UCSD-AML1 (cell line): ENCODE data around the gene NBPF4.
"Not testable (repeated sequence)": the region's sequence is repeated elsewhere in the genome, so short reads cannot be mapped to it uniquely, and the experiment has no call there.

Experiments
- DNase-seq: peaks from one replicate; lab custom pipeline; 2025; ENCODE audit not compliant: unreplicated experiment; lab: John Stamatoyannopoulos, UW

NBPF4 gene

GRCh38 chr1:108243976-108244375 is at the start of gene NBPF4:
NBPF4 (minus strand) TSS chr1:108244076; CDS start chr1:108243761, 315 bp downstream.
- not testable (repeated sequence) for DNase-seq

- not testable (repeated sequence) for DNase-seq
Observed at GRCh38 chr1:108282528-108283257, 38.8 kb upstream of the NBPF4 start.

DNA sequence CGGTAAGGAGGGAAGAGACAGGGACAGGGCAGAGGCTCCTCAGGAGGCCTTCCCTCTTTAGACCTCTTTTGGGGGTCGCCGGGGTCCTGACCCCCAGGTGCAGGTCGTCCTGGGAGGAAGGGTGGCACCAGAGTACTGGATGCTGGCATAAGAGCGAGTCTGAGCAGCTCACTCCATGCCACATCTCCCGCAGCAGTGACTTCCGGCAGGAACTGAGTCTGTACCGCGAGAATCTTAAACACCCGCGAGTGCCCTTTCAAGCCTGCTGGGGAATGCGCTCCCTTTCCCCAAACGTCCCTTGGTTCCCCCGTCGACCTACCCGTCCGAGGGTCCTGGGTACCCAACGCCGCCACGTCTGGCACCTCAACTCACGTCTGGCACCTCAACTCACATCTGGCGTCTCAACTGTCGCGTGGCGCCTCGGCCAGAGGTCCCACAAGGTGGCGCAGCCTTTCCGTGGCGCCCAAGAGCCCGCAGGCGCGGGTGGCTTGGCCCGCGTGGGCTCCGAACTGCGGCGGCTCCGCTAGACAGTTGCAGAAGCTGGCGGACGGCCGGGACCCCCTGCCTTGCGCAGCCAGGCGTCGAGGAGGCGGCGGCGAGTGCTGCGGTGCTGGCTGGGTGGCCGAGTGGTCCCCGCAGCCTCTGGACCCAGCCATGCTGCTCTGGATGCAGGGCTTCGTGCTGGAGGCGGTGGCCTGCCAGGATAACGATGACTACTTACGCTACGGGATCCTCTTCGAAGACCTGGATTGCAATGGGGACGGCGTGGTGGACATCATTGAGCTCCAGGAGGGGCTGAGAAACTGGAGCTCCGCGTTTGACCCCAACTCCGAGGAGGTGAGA is 28.8 kb upstream of the NBPF4 start:
- not testable (repeated sequence) for DNase-seq

DNA sequence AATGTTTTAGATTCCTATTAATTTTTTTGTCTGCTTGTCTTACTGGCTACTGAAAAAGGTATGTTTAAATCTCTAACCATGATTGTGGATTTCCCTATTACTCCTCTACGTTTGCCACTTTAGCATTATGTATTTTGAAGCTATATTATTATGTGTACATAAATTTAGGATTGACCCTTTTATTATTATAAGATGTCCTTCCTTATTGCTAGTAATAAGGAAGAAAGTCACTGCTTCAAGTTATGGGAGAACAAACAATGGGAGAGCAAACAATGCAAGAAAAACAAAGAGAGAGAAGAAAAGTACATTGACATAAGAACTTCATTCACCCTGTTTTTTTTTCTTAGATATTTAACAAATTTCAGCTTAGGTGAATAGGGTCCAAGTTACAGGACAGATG is 23.2 kb upstream of the NBPF4 start:
- DNase-seq = not testable (repeated sequence)

DNA sequence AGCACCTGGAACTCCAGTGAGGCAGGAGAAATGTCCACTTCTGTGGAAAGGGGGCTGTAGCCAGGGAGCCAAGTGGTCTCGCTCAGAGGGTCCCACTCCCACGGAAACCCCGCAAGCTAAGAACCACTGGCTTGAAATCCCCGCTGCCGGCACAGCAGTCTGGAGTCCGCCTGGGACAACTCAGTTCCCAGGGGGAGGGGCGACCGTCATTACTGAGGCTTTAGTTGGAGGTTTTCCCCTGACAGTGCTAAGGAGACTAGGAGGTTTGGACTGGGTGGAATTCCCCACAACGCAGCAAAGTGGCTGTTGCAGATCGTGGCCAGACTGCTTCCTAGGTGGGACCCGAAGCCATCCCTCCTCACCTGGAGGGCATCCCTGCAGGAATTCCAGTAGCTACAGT is 18.1 kb upstream of the NBPF4 start:
- DNase-seq = not testable (repeated sequence)

DNA sequence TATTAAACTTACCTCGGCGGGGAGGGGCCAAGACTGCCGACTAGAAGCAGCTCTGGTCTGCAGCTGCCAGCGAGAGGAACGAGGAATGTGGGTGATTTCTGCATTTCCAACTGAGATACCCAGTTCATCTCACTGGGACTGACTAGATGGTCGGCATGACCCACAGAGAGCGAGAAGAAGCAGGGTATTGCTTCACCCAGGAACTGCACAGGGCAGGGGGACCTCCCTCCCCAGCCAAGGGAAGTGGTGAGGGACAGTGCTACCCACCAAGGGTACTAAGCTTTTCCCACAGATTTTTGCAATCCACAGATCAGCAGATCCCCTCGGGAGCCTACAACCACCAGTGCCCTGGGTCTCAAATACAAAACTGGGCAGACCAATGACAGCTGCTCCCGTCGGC is 17.6 kb upstream of the NBPF4 start:
- not testable (repeated sequence) for DNase-seq

DNA sequence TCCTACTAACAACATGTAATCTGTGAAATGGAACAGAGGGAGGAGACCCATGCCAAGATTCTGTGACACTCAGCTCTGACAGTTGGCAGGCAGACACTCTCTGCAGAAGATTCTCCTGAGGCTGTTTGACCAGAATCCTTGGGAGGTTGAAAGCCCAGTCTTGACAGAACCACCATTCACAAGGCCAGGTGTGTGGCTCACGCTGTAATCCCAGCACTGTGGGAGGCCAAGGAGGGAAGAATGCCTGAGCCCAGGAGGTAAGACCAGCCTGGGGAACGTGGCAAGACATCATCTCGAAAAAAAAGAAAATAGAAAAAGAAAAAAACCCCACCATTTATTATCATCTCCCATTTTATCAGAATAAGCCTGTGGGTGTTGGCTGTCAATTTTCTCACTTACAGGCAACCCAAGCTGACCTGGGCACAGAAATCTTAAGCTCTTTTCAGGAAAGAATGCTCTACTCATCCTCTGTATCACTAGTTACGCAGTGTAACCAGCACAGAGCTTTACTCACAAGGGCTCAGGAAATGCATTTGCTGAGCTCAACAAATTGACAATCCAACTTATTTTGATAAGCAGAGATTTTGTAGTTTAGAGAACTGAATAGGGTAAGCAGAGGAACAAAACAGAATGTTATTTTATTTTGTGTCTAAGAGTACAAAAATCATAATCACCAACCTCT is 16.8 kb upstream of the NBPF4 start:
- DNase-seq = not testable (repeated sequence)

GRCh38 chr1:108255426-108255825 is 11.6 kb upstream of the NBPF4 start:
- not testable (repeated sequence) for DNase-seq

DNA sequence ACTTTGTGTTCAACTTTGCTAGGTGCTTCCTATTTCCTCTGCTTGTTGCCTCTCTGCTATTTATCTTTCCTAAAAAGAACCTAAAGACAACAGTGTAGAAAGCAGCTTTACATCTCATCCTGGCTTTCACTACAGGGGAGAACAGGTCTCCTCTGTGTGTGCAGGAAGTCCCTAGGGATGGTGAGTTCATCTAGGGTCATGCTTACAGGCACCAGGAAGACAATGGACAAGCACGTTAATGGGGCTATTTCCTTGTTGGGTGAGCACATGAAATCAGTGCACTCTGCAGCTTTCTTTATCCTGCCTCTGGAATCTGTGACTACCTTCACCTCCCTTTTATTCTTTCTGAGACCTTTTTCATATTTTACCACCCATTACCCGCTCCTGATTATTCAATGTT is 4.5 kb downstream of the NBPF4 start:
- not testable (repeated sequence) for DNase-seq

DNA sequence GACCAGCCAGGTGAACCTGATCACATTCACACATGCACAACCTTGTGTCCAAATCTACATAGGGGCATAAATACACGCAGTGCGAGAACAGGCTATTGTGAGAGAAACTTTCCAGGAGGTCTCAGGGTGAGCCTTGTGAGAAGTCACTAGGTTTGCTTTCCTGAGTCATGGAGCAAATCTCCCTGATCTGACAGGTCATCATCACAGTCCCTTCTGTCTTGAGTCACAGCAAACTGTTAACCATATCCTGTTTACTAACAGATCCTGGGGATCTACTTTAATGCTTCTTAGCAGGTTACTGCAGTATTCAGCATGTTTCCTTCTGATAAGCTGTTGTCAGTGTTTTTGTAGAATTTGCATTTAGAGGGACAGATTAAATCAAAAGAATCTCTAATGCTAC is 8.6 kb downstream of the NBPF4 start:
- not testable (repeated sequence) for DNase-seq

DNA sequence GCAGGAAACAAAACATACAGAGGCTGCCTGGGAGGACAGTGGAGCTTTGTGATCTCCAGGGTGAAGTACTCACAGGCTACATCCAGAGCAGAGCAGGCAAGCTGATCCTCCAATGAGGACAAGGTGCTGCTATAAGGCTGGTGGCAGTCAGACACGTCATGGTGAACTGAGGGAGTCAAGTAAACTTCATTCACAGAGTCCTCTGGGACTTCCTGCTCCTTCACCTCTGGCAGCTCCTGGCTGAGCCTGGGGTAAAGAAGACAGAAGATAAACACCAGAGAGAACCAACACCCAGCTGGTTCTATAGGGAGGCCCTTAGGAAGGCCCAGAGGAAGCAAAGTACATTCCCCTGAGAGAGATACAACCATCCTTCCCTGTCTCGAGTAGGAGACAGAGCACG is 11.7 kb downstream of the NBPF4 start:
- DNase-seq = not testable (repeated sequence)

GRCh38 chr1:108229976-108230375 is 13.9 kb downstream of the NBPF4 start:
- DNase-seq = not testable (repeated sequence)

- not testable (repeated sequence) for DNase-seq
Observed at GRCh38 chr1:108227772-108228171, 16.1 kb downstream of the NBPF4 start.

DNA sequence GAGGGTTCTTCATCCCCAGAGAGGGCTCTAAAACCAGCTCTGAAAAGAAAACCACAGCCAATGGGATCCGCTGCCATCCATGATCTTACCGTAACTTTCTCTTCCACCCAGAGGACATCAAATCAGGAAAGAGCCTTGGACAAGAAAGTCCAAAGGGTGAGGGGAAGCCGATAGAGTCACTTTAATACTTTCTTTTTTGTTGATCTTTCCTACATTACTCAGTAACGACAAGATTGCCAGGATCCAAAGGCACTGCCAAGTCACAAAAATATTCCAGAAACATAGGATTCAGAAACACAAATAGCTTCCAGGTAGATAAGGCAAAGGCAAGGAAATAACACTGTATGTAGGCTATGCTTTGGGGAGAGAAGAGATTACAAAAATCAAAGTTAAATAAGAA is 17.0 kb downstream of the NBPF4 start:
- DNase-seq = not testable (repeated sequence)

GRCh38 chr1:108223226-108223625 is 20.6 kb downstream of the NBPF4 start:
- DNase-seq = not testable (repeated sequence)

DNA sequence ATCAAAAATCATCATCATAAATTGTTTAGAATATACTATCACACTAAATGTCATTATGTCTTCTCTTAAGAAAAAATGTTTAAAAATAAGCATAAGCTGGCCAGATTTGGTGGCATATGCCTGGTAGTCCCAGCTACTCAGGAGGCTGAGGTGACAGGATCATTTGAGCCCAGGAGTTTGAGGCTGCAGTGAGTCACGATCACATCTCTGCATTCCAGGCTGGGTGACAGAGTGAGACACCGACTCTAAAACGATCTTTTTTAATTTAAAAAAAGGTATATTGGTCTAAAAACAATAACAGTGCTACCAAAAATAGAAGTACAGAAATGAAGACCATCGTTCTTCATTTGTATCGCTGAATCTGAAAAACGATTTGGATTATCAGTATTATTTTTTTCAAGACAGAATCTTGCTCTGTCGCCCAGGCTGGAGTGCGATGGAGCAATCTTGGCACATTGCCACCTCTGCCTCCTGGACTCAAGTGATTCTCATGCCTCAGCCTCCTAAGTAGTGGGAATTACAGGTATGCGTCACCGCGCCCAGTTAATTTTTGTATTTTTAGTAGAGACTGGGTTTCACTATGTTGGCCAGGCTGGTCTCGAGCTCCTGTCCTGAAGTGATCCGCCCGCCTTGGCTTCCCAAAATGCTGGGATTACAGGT is 26.2 kb downstream of the NBPF4 start:
- DNase-seq = not testable (repeated sequence)

DNA sequence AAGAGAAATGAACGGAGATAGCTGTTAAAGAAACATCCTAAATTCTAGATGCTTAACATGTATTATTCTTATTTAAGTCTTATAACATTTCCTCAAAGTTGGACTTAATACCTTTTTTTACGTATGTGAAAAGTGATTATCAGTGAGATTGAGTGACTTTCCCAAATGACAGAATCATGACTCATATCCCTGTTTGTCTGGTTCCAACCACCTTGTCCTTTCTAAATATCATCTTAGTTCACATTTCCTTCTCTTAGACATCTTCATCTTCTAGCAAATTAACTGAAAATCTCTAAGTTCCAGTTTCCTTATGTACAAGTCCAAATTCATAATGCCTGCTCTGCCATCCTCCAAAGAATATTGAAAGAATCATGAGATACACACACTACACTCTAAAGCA is 26.9 kb downstream of the NBPF4 start:
- not testable (repeated sequence) for DNase-seq

DNA sequence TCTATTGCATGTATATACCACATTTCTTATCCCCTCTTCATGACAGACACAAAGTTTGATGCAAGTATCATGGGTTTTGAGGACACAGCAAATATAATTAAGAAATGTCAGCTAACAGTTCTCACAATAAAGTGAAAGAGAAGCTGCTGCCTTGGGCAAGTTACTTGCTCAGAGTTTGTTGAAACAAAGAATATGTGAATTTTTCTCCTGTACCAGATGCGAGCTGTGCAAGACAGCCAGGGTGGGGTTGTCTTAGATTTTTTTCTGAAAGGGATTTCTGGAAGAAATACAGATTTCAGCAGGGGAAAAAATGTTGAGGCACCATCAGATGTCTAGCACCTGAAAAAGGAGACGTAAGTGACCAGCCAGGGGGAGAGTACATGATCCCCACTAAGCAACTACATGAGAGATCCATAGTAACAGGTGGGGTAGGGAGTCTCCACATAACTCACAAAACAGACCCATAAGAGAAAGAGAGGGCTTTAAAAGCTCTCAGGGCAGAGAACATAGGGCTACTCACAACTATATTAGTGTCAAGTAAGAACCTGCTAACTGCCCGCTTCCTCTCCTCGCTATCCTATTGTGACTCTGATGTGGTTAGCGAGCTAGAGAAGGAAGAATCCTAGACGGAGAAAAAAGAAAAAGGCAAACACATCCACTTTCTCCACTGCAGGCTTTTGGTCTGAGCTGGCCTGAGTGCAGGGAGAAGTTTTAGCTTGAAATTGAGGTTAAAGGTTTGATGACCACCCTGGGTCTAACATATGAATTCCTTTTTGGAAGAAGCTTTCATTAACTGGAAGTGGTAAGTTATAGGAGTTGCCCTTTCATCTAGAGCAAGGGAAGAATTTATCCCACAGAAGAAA is 27.6 kb downstream of the NBPF4 start:
- DNase-seq = not testable (repeated sequence)

- not testable (repeated sequence) for DNase-seq
Observed at GRCh38 chr1:108214641-108215465, 29.0 kb downstream of the NBPF4 start.
